Sciatic nerve (tissue), 2 donors: Measurements from ENCODE around the gene ZNF548. TPM values are rescaled to one million over a fixed set of nuclear protein-coding genes. Genes with fewer than 3 reads are reported as not detected.
A peak's percentile ranks its signal among the peaks of the same experiment; 100 is the strongest.
"Not testable (repeated sequence)": the region's sequence is repeated elsewhere in the genome, so short reads cannot be mapped to it uniquely, and the experiment has no call there.

Experiments
- ATAC-seq: fragments of 200-7000 bp; cut with Tn5 transposase; one replicate; pipeline ENCODE4 v1.9.1; 2020; ENCODE audit warnings: mild to moderate bottlenecking, moderate library complexity
- DNase-seq: peaks from one replicate; pipeline ENCODE4 v3.0.0-alpha.2; 2020; ENCODE audit warnings: low spot score
- intact Hi-C: fragments of 100-400 bp; cut with DNase I; formaldehyde crosslinking; loops from one replicate; pipeline ENCODE4 v1.14.2; 2022
- total RNA-seq: library from RNA; stranded (reverse); fragmentation: NEBNext Ultra II Directional; extraction: Animal tissue kit (Norgen Biotek cat#: 25700); gene quantifications from one replicate; pipeline ENCODE4 v1.2.1, GENCODE V29; 2021
- donor health status: DM: no; HTN: no; CAD: no.
- donor health status: DM: no; HTN: no; CAD: no.

ZNF548 gene
- 29.3 TPM for total RNA-seq

DNA sequence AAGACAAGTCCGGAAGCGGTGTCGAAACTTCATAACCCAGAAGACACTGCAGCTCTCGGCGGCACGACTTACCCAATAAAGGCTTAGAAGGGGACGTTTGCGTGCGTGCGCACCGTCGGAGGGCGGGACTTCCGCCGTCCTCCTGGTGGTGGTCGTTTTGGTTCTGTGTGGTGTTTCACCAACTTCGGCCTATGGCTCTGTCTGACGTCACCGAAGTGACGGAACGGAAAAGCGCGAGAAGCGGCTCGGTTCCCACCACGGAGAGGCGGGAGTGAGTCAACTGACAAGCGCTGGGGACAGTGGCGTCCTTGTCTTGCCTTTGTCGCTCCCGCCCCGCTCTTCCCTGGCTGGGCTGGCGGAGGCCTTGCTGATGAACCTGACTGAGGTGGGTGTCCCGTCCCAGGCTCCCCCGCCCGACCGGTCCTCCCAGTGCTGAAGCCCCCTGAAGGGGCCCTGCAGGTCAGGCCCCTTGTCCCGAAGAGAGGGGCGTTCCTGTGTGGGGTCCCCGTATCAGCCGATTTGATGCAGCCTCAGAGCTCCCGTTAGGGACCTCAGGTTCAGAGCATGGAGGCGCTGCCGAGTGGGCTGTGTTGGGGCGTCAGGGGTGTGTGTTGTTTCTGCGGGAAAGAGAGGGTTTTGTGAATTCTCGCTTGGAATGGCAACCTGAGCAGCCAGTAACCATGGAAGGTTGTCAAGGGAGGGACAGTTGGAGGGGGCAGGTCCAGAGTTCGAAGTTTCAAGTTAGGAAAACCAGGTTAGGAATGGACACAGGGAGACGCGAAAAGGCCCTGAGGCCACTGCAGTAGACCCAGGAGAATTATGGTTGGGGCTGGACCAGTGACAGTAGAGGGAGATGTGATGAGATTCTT is at the start of gene ZNF548:
Gene ZNF548, plus strand, starts transcription at position 125 of the 869 bp plus-strand sequence. Its CDS starts 246 bp downstream, at position 371.
- intact Hi-C loops, result no loop called here
- ATAC-seq (peak; percentile 100), DNase-seq (peak; percentile 96)

DNA sequence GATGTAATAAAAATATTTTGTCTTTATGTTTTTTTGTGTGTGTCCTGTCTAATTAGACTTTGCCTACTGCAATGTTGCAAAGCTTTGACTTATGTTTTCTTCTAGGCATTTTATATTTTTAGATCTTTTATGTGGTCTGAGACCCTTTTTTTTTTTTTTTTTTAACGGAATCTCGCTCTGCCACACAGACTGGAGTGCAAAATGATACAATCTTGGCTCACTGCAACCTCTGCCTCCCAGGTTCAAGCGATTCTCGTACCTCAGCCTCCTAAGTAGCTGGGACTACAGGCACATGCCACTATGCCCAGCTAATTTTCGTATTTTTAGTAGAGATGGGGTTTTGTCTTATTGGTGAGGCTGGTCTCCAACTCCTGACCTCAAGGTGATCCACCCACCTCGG is 47.1 kb upstream of the ZNF548 start:
- no peak for DNase-seq
- no peak for ATAC-seq
- intact Hi-C loops, result no loop called here

DNA sequence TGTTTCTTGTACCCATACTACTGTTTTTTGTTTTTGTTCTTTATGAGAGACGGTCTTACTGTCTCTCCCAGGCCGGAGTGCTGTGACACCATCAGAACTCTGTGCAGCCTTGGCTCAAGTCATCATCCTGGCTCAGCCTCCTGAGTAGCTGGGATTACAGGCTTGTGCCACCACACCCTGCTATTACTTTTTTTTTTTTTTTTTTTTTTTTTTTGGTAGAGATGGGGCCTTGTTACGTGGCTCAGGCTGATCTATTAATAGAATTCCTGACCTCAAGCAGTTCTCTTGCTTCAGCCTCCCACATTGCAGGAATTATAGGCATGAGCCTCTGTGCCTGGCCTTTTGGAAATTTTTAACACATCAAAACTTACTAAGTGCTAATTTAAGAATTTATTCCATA is 41.5 kb upstream of the ZNF548 start:
- intact Hi-C loops, result no loop called here
- ATAC-seq (no peak), DNase-seq (no peak)

DNA sequence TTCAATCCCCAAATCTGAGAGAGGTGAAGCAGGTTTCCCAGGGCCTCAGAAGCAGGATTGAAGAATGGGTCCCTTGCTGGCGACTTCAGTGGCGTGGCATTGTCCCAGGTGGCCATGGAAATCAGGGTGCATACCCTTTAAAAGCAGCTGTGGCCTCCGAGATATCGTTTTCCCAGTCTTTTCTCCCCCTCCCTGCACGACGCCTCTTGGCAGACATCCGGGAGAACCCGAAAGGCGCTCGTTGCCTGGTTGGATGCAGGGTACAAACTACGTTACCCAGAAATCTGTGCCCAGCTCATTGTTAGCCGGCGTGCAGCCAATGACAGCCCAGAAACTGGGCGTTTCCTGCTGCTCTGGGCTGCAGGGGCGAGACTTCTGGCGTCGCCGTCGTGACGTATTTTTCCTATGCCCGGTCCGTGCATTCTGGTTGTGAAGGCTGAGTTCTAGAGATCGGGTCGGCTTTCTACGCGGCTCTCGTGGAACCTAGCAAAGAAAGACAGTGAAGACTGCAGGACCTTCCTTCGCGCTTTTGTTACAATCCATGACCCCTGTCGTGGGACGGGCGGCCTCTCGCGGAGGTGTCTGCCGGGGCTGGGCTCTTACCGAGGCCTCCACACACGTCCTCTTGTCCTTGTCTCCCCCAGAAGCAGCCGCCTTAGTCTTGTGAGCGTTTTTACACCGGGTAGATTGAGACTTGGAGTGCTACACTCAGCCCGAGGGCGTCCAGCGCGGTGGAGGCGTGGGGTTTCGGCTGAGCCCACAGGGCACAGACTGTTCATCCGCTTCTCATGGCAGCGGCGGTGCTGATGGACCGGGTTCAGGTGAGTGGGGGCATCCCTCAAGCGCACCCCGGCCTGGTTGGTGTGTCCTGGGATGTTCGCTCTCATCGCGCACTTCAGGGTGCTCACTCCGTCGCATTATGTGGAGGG is 38.5 kb upstream of the ZNF548 start, which contains the start of gene ZNF304:
Gene ZNF304, plus strand, starts transcription at position 395 of the 929 bp plus-strand sequence. Its CDS starts 394 bp downstream, at position 789.
- peak; percentile 100 for ATAC-seq
- intact Hi-C loops, result no loop called here

DNA sequence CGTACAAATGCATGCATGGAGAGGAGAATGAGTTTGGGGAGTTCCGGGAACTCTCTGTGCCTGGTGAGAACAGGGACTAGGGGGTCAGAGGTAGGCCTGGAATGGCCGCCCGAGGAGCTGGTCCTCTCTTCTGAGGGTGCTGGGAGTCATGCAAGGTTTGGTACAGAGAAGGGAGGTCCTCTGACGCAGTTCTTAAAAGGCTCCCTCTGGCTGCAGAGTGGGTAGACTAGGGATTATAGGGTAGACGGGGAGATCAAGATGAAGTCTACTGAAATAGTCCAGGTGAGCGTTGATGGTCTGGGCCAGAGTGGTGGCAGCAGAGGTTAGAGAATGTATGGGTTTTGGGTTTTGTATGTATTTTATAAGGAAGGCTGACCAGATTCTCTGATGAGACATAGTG is 37.8 kb upstream of the ZNF548 start:
- DNase-seq, result no peak
- intact Hi-C loops, result no loop called here
- no peak for ATAC-seq

More for the DNA sequence above, 38.5 kb upstream of the ZNF548 start, which contains the start of gene ZNF304:
- peak; percentile 93 for DNase-seq

DNA sequence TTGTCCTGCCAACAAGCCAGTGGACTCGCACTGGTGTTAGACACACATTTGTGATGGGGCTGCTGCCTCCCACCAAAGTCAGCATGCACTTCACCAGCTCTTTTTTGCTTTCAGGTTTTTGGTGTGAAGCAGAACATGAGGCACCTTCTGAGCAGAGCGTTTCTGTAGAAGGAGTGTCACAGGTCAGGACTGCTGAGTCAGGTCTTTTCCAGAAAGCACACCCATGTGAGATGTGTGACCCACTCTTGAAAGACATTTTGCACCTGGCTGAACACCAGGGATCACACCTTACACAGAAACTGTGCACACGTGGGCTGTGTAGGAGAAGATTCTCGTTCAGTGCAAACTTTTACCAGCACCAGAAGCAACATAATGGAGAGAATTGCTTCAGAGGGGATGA is 33.7 kb upstream of the ZNF548 start:
- DNase-seq, result no peak

DNA sequence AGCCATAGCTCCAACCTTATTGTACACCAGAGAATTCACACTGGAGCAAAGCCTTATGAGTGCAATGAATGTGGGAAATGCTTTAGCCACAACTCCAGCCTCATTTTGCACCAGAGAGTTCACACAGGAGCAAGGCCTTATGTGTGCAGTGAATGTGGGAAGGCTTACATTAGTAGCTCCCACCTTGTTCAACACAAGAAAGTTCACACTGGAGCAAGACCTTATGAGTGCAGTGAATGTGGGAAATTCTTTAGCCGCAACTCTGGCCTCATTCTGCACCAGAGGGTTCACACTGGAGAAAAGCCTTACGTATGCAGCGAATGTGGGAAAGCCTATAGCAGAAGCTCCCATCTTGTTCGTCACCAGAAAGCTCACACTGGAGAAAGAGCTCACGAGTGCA is 32.2 kb upstream of the ZNF548 start:
- ATAC-seq (no peak), DNase-seq (no peak)
- intact Hi-C loops, result no loop called here

More for the DNA sequence above, 33.7 kb upstream of the ZNF548 start:
- ATAC-seq, result no peak
- intact Hi-C loops, result no loop called here

DNA sequence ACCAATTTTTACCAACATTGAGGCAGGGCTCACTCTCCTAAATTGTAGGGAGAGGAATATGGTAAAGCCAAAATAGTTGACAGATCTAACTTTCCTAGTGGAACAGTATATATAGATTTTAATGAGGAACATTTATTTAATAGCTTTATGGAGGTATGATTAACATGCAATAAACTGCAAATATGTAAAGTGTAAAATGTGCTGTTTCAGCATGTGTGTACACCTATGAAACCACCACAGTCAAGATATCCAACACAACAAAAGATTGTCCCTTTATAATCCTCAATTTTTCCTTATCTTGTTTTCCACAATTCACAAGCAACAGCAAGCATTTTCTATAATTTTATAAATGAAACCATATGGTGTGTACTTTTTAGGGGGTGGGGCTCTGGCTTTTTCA is 30.4 kb upstream of the ZNF548 start:
- DNase-seq (no peak), ATAC-seq (no peak)
- intact Hi-C loops, result no loop called here

DNA sequence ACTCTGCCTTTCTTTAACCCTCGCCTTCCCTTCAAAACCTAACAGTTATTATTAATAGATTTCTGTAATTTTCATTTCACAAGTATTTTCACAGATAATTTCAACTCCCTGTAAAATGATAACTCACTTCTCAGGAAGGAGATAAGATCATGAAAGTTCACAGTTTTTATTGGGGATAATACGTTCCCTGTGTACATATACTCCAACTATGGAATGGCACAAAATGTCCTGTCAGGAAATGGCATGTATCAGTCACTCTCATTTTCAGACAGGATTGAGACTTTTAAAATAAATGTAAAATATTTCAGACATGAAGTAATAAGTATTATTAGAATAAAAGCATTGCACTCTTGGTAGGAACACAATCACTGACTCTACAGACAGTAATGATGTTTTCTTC is 27.2 kb upstream of the ZNF548 start:
- no peak for ATAC-seq
- no peak for DNase-seq
- intact Hi-C loops, result no loop called here

DNA sequence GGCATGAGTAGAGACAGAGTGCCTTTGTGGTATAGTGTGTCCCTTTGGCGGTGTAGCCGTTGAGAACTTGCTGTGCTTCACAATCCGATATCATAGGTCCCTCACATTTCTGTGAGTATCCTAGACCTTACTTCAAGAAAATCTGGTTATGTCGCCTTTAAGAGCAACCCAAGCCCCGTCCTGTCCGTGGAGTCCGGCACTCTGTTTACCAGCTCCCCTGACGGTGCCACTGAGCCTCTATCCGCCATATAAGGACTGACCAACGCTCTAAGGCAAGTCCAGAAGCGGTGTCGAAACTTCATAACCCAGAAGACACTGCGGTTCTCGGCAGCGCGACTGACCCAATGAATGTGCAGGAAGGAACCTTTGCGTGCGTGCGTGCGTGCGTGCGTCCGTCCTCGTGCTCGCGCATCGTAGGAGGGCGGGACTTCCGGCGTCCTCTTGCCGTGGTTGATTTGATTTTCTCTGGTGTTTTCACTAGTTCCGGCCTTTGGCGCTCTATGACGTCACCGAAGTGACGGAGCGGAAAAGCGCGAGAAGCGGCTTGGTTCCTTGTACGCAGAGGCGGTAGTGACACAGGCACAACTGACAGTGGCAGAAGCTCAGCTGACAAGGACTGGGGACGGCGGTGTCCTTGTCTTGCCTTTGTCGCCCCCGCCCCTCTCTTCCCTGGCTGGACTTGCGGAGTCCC is 26.5 kb upstream of the ZNF548 start, which contains the start of the genes TRAPPC2B and ZNF547:
Gene TRAPPC2B, plus strand, starts transcription at position 555 of the 691 bp plus-strand sequence. CDS start 1,283 bp downstream, outside the sequence.
Gene ZNF547, plus strand, starts transcription at position 555 of the 691 bp plus-strand sequence. CDS start 5,005 bp downstream, outside the sequence.
- intact Hi-C loops, result no loop called here
- DNase-seq (peak; percentile 99), ATAC-seq (peak; percentile 100)

DNA sequence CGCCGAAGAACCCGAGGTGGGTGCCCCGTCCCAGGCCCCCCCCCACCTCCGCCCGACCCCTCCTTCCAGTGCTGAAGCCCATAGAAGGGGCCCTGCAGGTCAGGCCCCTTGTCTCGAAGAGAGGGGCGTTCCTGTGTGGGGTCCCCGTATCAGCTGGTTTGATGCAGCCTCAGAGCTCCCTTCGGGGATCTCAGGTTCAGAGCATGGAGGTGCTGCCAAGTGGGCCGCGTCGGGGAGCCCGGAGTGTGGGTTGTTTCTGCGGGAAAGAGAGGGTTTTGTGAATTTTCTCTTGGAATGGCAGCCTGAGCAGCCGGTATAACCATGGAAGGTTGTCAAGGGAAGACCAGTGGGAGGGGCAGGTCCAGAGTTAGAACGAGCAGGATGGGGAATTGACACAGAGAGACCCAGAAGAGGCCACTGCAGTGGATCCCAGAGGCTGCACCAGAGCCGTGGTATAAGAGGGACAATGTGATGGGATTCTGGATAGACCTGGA is 25.9 kb upstream of the ZNF548 start:
- DNase-seq, result no peak
- ATAC-seq, result peak; percentile 2
- intact Hi-C loops, result no loop called here

DNA sequence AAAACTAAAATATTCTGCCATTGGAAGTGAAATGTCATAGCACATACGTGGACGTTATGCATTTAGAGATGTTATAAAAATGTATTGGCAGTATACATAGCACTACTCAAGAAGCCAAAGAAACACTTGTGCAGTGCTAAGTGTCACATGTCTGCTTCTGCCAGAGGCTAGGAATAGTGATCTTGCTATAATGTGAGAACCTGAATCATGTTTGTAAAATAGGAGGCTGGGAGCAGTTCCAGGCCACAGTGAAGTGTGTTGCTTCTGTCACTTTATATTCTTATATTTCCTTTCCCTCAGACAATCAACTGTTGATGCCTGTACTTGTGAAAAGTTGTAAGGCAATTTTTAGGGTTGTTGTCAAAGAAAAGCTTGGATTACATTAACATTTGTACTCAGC is 22.9 kb upstream of the ZNF548 start:
- ATAC-seq (no peak), DNase-seq (no peak)
- intact Hi-C loops, result no loop called here

DNA sequence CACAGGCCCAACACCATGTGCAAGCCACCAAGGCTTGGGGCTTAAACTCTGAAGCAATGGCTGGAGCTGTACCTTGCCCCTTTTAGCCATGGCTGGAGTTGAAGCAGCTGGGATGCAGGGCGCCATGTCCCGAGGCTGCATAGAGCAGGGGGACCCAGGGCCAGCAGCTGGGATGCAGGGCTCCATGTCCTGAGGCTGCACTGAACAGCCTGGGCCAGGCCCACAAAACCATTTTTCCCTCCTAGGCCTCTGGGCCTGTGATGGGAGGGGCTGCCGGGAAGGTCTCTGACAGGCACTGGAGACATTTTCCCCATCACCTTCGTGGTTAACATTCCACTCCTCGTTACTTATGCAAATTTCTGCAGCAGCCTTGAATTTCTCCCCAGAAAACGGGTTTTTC is 15.5 kb upstream of the ZNF548 start:
- no peak for DNase-seq
- intact Hi-C loops, result no loop called here
- no peak for ATAC-seq

DNA sequence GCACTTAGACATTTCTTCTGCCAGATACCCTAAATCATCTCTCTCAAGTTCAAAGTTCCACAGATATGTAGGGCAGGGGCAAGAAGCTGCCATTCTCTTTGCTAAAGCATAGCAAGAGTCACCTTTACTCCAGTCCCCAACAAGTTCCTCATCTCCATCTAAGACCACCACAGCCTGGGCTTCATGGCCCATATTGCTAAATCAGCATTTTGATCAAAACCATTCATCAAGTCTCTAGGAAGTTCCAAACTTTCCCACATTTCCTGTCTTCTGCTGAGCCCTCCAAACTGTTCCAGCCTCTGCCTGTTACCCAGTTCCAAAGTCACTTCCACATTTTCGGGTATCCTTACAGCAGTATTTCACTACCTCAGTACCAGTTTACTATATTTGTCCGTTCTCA is 15.0 kb upstream of the ZNF548 start:
- DNase-seq, ATAC-seq, intact Hi-C loops: not testable (repeated sequence)

DNA sequence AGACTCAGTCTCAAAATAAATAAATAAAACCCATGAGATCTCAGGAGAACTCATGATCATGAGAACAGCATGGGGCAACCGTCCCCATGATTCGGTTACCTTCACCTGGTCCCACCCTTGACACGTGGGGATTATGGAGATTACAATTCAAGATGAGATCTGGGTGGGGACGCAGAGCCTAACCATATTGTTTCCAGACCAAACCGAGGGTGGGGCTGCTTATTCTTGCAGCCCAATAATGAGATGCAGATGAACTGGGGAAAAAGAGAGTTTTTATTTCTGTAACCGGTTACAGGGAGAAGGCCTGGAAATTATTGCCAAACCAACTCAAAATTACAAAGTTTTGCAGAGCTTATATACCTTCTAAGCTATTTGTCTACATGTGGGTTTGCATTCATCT is 13.5 kb upstream of the ZNF548 start:
- DNase-seq, result no peak
- no peak for ATAC-seq
- intact Hi-C loops, result no loop called here

DNA sequence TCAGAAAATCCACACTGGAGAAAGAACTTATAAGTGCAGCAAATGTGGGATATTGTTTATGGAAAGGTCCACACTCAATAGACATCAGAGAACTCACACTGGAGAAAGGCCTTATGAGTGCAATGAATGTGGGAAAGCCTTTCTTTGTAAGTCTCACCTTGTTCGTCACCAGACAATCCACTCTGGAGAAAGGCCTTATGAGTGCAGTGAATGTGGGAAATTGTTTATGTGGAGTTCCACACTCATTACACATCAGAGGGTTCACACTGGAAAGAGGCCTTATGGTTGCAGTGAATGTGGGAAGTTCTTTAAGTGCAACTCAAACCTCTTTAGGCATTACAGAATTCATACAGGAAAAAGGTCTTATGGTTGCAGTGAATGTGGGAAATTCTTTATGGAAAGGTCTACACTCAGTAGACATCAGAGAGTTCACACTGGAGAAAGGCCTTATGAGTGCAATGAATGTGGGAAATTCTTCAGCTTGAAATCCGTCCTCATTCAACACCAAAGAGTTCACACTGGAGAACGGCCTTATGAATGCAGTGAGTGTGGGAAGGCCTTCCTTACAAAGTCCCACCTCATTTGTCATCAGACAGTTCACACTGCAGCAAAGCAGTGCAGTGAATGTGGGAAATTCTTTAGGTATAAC is 12.0 kb upstream of the ZNF548 start:
- ATAC-seq (no peak), DNase-seq (no peak)
- intact Hi-C loops, result no loop called here

DNA sequence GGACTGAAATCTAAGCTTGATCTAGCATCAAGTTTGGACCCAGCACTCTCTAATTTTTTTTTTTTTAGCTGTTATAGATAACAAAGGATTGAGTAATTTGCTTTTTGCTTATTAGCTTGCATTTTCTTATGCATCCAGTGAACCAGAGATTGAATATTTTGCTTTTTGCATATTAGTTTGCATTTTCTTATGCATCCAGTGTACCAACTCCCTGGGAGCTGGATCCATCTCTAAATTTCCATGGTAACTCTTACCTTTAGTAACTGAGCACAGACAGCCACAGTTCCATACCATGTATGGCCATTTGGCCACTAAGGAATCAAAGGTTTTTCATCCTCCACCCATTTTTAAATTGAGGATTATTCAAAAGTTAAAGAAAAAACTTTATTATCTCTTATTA is 8.7 kb upstream of the ZNF548 start:
- intact Hi-C loops, result no loop called here
- no peak for DNase-seq
- ATAC-seq, result no peak

DNA sequence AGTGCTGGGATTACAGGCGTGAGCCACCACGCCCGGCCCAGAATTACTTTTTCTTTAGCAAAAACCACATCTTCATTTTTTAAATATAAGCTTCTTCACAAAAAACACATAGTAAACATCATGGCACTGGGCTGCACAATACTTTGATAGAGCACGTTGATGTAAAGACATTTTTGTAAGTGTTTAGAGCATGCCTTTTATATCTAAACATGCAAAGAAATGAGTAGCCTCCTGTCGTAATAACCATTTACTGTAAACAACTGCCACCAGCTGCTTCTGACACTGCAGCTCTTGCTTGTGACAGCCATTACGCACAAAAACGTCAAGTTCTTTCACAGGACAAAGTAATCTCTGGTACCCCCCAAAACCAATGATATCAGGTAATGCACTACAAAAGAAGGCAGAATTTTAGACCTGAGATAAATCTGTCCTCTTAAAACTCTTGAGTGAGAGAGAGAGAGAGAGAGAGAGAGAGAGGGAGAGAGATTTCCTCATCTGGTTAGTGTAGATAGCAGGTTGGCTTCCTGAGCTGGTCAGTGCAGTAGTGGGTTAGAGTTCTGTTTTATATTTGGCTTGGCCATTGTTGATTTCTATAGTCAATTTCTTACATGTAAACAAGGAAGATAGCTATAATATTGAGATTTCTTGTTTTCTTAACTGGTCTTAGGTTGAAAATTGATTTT is 6.7 kb upstream of the ZNF548 start:
- ATAC-seq, result no peak
- intact Hi-C loops, result no loop called here
- DNase-seq, result no peak
